Measurements from ENCODE around the gene SRMS.

SRMS gene, protein sequence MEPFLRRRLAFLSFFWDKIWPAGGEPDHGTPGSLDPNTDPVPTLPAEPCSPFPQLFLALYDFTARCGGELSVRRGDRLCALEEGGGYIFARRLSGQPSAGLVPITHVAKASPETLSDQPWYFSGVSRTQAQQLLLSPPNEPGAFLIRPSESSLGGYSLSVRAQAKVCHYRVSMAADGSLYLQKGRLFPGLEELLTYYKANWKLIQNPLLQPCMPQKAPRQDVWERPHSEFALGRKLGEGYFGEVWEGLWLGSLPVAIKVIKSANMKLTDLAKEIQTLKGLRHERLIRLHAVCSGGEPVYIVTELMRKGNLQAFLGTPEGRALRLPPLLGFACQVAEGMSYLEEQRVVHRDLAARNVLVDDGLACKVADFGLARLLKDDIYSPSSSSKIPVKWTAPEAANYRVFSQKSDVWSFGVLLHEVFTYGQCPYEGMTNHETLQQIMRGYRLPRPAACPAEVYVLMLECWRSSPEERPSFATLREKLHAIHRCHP

DNA sequence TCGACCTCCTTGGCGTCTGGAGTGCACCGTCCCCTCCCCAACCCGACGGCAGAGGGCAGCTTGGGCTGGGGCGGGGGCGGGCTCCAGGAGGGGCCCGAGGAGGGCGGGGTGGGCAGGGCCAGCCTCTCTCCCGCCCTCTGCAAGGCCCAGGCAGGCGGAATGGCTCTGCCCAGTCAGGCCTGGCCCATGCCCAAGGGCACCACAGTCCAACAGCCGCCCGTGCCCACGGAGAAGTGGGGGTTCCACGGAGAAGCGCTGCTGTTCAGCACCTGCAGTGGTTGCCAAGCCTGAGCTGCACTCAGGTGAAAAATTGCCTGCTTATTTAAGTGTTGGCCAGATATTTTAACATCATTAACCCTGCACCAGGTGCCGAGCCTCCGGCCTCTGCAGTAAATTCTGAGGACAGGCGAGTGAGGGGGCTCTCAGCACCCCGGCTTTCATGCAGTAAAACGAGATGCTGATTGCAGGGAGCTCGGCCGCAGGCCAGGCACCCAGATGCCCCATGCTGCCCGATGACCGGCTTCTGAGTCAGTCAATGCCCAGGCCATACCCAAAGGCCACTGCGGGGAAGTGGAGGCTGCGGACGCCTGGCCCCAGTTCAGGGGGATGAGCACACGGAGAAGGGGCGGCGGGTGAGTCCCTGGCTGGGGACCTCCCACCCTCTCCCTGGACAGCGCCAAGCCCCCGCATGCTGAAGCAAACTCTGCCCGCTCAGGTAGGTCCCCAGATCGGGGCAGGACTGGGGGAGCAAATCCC lies at the start of gene SRMS:
Gene SRMS, minus strand, starts transcription at position 25 of the 756 bp plus-strand sequence. CDS start 286 bp downstream, outside the sequence.
- no peak for DNase-seq (ENCODE audit: low spot score)

DNA sequence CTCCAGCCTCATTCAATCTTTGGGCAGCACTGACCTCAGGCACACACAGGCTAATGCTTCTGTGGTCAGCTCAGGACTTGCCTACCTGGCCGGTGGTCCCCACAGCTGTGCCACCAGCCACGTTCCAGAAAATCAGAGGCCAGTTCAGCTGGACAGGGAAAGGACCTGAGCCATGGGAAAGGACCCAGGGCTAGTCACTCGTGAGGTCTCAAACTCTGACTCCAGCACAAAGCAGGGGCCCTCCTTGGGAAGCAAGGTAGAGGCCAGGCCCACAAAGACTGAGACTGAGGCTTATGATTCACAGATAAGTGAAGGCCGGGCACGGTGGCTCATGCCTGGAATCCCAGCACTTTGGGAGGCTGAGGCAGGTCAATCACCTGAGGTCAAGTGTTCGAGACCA lies 48.9 kb upstream of the SRMS start:
- no peak for DNase-seq (ENCODE audit: low spot score)

DNA sequence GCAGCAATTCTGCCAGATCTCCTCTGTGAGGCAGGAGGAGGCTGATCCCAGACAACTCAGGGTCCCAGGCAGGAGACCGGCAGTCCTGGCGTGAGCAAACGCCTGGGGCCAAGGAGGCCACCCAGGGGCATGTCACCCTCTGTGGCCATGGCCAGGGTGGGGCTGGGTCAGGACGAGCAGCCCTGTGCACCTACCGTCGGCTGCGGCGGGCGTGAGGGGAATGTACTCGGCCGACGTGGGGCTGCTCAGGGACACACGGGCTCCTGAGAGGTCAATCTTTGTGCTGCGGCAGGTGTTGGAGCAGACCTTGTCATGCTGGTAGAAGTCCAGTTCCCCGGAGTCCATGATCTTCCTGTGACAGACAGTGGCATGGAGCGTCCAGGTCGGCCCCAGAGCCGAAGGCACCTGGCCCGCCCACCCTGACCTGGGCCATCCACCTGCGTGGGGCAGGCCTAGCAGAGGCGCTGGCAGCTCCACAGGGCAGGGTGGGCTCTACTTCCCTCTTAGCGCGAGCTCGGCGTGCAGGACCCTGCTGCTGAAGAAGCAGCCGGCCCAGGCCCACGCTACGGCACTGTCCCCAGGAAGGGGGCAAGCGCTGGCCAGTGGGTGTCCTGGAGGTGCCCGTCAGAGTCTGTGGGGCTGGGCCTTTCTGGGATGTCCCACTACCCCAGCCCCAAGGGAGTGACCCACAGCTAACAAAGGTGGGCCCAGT lies 48.0 kb upstream of the SRMS start:
- DNase-seq (ENCODE audit: low spot score), result no peak

DNA sequence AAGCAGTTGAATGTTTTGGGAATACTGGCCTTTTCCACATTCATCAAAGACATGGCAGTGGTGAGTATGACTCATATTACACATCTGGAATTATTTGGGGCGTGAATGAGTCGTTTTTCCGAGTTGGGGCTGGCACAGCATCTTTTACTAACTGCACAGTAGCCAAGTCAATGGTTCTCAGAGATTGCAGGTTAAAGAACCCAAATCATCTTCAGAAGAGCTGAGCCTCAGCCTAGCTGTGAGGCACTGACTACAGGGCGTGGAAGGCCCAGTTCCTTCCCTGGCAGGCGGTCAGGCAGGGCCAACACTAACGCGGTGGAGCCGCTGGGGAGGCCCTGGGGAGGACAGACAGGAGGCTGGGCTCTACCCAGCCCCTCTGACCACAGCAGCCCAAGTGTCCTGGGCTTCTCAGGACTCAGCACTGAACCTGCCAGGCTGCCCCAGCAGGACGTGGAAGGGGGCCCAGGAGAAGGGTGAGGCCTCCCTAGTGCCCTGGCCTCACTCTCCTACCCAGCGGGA lies 46.6 kb upstream of the SRMS start:
- no peak for DNase-seq (ENCODE audit: low spot score)

DNA sequence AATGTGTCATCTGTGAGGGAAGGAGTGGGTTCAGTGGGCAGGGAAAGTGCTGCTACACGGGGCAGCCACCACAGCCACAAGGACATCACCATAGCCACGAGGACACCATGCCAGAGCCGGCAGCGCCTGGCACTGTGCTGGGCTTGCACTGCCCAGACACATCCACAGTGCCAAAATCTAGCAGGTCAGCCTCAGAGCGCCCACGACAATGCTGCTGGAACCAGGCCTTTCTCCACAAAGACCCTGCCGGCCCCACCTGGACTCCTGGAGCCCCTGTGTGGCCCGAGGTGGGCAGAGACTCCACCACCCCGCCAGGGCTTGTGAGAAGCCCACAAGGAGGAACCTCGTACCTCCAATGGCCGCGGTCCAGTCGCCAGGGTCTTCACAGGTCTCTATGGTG lies 45.1 kb upstream of the SRMS start:
- no peak for DNase-seq (ENCODE audit: low spot score)

DNA sequence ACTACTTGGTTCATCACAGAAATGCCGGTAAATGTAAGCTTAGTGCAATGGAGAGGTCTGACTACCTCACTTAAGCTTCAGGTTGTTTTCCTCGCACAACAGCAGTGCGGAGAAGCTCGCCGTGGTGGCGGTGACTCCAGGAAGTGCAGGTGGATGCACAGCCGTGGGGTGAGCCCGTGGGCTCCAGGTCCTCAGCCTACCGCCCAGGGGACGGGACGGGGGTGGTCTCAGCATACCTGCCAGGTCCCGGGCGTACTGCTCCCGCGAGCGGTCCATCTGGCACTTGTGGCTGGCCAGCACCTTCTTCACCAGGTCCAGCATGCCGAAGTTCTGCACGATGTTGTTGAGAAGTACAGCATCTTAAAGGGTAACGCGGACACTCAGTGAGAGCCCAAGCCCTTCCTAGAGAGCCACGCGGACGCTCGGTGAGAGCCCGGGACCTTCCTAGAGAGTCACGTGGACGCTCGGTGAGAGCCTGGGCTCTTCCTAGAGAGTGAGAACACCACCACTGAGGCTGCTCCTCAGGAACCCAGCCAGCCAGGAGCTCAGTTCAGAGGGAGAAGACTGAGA lies 44.3 kb upstream of the SRMS start:
- DNase-seq (ENCODE audit: low spot score), result no peak

DNA sequence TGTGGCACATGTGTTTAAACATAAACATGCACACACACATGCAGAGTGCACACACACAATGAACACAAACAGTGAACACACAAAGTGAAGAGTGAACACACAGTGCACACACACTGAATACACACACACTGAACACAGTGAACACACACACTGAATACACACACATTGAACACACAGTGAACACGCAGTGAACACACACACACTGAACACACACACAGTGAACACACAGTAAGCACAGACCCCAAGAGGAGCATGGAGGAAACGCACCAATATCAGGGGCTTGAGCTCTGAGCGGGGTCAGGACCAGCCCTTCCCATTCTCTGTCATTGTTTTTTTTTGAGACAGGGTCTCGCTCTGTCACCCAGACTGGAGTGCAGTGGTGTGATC lies 43.6 kb upstream of the SRMS start:
- no peak for DNase-seq (ENCODE audit: low spot score)

DNA sequence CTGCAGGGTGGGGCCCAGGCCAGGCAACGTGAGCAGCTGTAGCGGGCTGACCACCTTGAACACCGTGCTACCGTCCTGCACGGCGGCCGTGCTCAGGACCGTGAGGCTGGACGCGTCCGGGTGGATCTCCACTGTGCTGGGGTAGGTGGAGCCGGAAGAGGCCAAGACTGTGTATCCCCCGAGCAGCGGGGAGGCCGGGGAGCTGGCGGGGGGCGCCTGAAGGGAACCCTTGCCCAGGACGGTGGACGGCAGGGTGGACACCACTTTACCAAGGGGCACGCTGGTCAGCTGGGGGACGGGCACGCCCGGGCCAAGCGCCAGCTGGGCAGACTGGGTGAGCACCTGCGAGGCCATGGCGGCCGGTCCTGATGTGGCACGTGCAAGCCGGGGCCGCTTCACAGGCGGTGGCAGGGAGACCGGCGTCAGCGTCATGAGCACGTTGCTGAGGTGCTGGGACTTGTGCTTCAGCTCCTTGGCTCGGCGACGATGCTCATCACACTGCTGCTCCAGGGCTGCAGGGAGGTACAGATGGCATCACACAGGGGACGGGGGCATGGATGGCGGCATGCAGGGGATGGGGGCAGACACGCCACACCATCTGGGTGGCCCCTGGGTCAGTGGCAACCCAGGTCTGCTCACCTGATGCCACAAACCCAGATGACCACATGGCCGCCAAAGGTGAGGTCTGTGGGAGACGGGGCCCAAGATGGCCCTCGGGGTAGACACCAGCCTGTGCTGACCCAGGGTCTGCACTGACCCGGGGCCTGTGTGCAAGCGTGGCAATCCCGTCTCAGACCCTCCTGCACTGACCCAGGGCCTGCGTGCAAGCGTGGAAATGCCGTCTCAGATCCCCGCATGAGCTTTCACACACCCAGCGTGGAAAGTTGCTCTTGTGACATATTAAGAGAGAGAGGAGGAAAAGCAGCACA lies 42.9 kb upstream of the SRMS start:
- DNase-seq (ENCODE audit: low spot score), result no peak

DNA sequence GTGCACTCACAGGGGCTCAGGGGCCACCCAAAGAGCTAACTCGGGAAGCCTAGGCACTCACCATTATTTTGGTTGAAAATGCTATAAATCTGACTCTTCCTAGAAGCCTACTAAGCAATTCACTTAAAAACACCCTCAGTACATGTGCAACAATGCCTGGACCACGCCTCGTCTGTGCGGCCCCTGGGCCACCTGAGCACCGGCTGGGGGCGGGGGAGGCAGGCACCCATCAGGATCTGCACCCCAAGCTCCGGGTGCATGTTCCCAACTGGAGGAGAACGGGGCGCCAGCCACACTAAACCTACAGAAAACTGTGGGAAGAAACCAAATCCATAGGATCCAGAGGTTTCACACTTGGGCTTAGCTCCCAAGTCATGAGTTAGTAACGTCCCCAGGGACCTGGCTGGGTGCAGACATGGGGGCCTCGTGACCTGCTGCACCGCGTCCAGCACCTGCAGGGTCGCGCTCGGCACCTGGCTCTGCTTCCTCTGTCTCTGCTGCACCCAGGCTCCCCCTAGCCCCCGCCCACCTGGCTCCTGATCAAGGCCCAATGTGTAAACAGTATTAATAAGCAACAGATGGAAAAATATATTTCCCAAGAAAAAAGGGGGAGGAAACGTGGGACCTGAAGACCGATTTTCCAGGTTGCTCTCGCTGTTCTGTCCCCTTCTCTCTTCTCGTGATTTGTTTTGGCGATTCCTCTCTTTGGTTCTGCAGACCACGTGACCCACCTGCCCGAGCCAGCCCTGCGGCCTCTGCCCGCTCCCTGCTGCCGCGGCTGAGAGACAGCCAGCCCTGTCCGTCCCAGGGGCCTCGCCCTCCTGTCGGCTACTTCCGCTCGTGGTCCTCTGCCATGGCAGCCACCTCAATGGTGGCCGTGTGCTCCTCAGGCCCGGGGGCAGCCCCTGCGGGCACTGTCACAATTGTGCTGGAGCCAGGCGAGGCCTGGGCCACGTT lies 42.0 kb upstream of the SRMS start:
- DNase-seq (ENCODE audit: low spot score), result no peak

DNA sequence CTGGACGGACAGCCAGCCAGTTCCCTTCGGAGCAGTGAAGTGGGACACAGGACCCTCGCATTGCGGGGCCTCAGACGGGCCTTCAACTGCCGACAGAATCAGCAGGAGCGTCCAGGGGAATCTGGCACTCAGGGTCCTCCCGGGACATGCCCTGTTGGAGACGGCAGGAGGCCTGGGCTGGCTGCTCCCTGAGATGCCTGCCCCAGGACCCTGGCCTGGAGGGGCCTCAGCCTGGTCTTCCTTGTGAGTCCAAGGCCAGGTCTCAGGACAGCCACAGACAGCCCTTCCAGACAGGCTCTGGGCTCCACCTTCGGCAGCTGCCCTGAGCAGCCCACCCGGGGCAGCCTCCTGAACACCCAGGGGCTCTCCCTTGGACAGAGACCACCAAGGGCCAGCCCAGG lies 41.1 kb upstream of the SRMS start:
- no peak for DNase-seq (ENCODE audit: low spot score)

DNA sequence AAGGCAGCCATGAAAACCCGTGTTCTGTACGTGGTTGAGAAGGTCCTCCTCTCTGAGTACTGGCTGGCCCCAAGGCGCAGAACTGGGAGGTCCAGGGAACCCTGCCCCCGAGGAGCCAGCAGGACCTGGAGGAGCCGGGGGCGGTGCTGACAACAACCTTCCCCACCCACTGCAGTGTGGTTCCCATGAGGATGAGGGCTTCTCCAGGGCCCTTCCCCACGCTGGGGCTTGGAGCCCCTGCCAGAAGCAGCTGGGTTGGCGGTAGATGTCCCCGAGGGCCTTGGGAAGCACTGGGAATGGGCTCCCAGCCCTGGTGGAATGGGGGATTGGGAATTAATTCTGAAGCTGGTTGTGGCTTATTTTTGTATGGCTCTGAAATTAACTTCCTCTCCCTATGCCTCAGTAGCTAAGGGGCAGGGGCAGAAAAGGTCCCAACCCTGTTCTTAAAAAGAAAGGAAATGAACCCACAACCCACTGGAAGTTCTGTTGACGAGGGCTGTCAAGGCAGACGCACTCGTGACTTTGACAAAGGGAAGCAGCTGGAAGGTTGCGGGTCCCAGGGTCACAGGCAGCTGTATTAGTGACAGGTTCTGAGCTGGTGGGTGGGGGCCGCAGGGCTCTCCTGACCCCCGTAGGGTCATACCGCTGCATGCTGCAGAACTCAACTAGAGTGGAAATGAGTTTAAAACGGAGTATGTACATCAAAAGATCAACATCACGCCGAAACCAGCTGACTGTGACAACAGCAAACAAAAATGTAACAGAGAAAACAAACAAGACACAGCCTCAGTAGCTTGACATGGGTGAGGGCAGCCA lies 40.4 kb upstream of the SRMS start:
- no peak for DNase-seq (ENCODE audit: low spot score)

DNA sequence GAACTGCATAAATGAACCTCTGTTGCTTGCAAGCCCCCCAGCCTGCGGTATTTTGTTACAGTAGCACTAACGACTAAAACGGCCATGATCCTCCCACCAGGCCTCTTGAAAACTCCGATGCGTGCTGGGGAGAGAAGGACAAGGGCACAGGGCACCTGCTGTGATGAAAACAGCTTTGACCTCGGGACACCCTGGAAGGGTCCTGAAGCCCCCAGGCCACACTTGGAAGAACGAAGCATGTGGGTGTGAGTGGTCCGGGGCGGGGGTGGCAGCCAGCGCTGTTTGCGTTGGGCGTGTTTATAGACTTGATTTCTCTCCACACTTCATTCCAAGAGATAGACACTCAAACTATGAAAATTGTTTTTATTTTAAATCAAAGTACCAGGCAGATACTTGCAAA lies 39.7 kb upstream of the SRMS start:
- no peak for DNase-seq (ENCODE audit: low spot score)

DNA sequence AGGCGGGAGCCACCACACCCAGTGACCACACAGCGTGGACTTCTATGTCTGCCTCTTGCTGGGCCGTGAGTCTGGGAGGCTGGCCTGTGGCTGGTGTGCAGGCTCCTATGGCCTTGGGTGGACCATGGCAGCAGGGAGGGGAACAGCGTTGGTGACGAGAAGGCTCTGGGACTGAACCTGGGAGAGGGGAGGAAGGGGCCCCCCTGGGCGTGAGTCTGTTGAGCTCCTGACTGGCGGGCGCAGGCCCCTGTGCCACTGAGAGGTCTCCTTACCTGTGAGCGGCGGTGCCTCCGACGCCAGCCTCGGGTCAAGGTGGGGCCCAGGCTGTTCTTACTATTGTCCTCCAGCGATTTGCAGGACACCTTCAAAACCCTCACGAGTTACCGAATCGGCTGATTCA lies 39.2 kb upstream of the SRMS start:
- DNase-seq (ENCODE audit: low spot score), result no peak

DNA sequence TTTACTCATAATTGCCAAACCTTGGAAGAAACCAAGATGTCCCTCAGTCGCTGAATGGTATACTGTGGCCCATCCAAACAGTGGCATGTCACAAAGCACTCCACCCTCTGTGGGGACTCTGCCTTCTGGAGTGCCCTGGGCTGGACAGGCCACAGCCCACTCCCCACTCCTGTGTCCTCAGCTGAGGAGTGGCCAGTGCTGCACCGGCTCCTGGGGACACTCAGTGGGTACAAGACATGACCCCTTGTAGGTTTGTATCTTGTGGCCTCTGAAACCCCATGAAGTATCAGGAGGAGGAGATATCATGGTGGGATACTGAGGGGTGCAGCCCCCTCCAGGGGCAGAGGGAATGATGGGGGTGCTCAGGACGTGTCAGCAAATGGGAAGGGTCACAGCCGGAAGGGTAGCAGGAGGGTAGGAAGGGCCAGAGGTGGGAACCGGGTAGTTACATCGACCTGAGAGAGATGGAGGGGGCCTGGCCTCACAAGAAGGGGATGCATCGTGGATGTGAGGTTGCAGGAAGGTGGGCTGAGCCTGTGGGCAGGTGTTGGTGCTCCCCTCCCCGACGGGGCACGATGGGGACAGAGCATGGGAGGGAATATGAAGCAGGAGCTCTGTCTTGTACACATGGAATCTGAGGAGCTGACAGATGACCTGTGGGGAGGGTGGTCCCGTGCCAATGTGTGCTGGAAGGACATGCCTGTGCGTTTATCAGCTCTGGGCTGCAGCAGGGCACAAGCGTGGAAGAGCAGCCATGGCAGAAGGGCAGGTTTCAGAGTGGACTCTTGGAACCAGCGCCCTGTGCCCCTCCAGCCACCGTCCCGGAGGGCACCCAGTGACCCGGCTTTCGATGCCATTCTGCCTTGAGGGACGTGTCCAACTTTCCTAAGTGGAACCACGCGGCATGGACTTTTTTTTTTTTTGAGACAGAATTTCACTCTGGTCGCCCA lies 38.3 kb upstream of the SRMS start:
- no peak for DNase-seq (ENCODE audit: low spot score)

DNA sequence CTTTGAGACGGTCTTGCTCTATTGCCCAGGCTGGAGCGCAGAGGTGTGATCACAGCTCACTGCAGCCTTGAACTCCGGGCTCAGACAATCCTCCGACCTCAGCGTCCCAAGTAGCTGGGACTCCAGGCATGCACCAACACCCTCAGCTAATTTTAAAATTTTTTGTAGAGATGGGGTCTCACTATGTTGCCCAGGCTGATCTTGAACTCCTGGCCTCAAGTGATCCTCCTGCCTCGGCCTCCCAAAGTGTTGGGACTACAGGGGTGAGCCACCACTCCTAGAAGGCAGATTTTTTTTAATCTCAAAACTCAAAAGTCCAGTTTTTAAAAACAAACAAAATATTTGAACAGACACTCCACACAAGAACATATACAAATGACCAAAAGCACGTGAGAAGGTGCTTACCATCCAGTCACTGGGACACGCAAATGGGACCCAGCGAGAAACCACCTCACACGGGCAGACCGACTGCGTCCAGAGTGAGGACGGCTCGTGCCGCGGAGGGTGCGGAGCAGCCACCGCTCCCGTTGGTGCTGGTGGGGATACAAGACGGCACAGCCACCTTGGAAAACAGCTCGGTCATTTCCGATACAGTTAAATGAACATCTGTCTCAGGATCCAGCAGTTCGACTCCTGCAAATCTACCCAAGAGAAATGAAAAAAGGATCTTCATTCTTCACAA lies 35.0 kb upstream of the SRMS start:
- DNase-seq (ENCODE audit: low spot score), result no peak

DNA sequence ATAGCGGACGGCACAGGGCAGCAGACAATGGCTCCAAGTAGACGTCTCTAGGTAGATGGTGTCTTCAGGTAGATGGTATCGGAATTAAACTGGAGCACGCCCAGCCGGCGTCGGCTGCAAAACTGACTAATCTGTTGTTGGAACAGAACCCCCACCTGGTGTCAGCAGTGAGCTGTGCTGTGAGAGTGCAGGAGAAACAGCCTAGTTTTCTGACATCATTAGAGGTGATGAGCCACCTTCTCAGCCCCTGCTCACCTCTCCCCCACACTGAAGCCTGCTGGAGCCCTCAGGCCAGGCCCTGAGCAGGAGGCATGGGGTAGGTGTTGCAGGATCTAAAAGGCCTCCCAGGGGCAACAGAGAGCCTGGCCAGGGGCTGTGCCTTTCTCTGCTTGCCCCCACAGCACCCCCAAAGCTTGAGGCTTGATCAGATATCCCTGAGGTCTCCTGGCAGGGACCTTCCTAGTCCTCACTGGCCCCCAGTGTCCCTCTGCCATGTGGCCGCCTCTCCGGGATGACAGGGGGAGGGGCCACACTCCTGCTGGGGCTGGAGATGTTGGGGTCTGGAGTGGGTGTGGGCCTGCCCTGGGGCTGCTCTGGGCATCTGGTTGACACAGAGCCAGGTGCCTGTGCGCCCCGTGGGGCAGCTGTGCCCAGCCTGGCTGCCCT lies 33.4 kb upstream of the SRMS start:
- peak; percentile 80 for DNase-seq (ENCODE audit: low spot score)

Data from SW480 (cell line).